ENCODE data around the gene B9D1.

Gene B9D1

GRCh38 chr17:19298569-19299213, 63.8 kb downstream of the B9D1 start:
- no peak for TF ChIP-seq CTCF (conservative IDR thresholded peaks at IDR 0.05; ENCODE audit: low read depth, low read length)
- no peak overlapping the region for H3K4me3 ChIP-seq (ENCODE audit: low read depth, low read length)
- no peak for DNase-seq (ENCODE audit: low read depth)

- H3K4me3 ChIP-seq (ENCODE audit: low read depth, low read length): no peak overlapping the region
- no peak for TF ChIP-seq CTCF (conservative IDR thresholded peaks at IDR 0.05; ENCODE audit: low read depth, low read length)
- no peak for DNase-seq (ENCODE audit: low read depth)
These were observed 65.4 kb downstream of the B9D1 start for GRCh38 chr17:19296786-19297778.

GRCh38 chr17:19295473-19296135, 66.9 kb downstream of the B9D1 start:
- no peak for DNase-seq (ENCODE audit: low read depth)
- H3K4me3 ChIP-seq (ENCODE audit: low read depth, low read length): no peak overlapping the region
- TF ChIP-seq CTCF (conservative IDR thresholded peaks at IDR 0.05; ENCODE audit: low read depth, low read length): no peak

- TF ChIP-seq CTCF (conservative IDR thresholded peaks at IDR 0.05; ENCODE audit: low read depth, low read length): no peak
- no peak for DNase-seq (ENCODE audit: low read depth)
- no peak overlapping the region for H3K4me3 ChIP-seq (ENCODE audit: low read depth, low read length)
These were observed 68.1 kb downstream of the B9D1 start for GRCh38 chr17:19294443-19294842.
